Epithelial cell of esophagus (primary cell): ENCODE results near the gene PGLYRP1.

Experiments used
- DNase-seq: peaks from one replicate; pipeline ENCODE4 v3.0.0; 2010; ENCODE audit warnings: low read depth
- H3K4me3 ChIP-seq: 2 replicates; pipeline ENCODE4 v1.5.1; 2011; ENCODE audit warnings: mild to moderate bottlenecking, low read length, control low read depth
- TF ChIP-seq, protein P1 (sequence below): IDR thresholded peaks from 2 replicates; pipeline ENCODE4 v1.5.1; 2011; ENCODE audit warnings: low read depth, mild to moderate bottlenecking, low read length, control low read depth, inconsistent platforms; ENCODE audit not compliant: insufficient read depth; ENCODE audit errors: missing control alignments

PGLYRP1 gene

GRCh38 chr19:46033401-46033800 lies 10.5 kb upstream of the PGLYRP1 start:
- TF ChIP-seq, protein P1, sequence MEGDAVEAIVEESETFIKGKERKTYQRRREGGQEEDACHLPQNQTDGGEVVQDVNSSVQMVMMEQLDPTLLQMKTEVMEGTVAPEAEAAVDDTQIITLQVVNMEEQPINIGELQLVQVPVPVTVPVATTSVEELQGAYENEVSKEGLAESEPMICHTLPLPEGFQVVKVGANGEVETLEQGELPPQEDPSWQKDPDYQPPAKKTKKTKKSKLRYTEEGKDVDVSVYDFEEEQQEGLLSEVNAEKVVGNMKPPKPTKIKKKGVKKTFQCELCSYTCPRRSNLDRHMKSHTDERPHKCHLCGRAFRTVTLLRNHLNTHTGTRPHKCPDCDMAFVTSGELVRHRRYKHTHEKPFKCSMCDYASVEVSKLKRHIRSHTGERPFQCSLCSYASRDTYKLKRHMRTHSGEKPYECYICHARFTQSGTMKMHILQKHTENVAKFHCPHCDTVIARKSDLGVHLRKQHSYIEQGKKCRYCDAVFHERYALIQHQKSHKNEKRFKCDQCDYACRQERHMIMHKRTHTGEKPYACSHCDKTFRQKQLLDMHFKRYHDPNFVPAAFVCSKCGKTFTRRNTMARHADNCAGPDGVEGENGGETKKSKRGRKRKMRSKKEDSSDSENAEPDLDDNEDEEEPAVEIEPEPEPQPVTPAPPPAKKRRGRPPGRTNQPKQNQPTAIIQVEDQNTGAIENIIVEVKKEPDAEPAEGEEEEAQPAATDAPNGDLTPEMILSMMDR = no peak
- no peak for DNase-seq
- no peak overlapping the region for H3K4me3 ChIP-seq

- TF ChIP-seq, protein P1 = no peak
- H3K4me3 ChIP-seq = no peak overlapping the region
- no peak for DNase-seq
These were observed 9.8 kb upstream of the PGLYRP1 start for GRCh38 chr19:46032597-46033025.

- no peak overlapping the region for H3K4me3 ChIP-seq
- no peak for DNase-seq
- TF ChIP-seq, protein P1 = no peak
These were observed 9.1 kb upstream of the PGLYRP1 start for GRCh38 chr19:46031781-46032596.

GRCh38 chr19:46030812-46031550 lies 8.1 kb upstream of the PGLYRP1 start:
- H3K4me3 ChIP-seq = no peak overlapping the region
- TF ChIP-seq, protein P1 = no peak
- no peak for DNase-seq

- H3K4me3 ChIP-seq = no peak overlapping the region
- TF ChIP-seq, protein P1 = no peak
- DNase-seq = no peak
These were observed 3.0 kb upstream of the PGLYRP1 start for GRCh38 chr19:46025835-46026234.

- no peak for DNase-seq
- no peak overlapping the region for H3K4me3 ChIP-seq
These were observed 492 bp upstream of the PGLYRP1 start for GRCh38 chr19:46023311-46023779.

More at GRCh38 chr19:46023311-46023779, 492 bp upstream of the PGLYRP1 start:
- TF ChIP-seq, protein P1 = no peak
